ENCODE results near the gene USP2. TPM values are rescaled to one million over a fixed set of nuclear protein-coding genes. Genes with fewer than 3 reads are reported as not detected.

USP2 gene
- total RNA-seq, 1 experiment from 2014 or later = 5.7 TPM

GRCh38 chr11:119416606-119417580 is 35.4 kb upstream of the USP2 start:
- no CpG with 5 or more reads among the region's 16 CpGs for WGBS (ENCODE audit: extremely low coverage, insufficient read length, low lambda C conversion rate)
- no peak overlapping the region for H3K9ac ChIP-seq (ENCODE audit: extremely low read depth, insufficient read length, low read length)

More at GRCh38 chr11:119416606-119417580, 35.4 kb upstream of the USP2 start:
- peak; percentile 24; the same call in 1 of the 3 replicates for TF ChIP-seq CTCF (conservative IDR thresholded peaks at IDR 0.05)
- Mint-ChIP-seq H3K27ac (peak overlapping the region; percentile 75 to 82 (median 77); a peak in 3 of 7 replicates), H3K4me3 (no peak overlapping the region; a peak in 1 of 5 replicates), H3K27me3 (ENCODE audit: low read depth) (no peaks in the 10 kb centered on the region; the same call in none of the 2 replicates), H3K36me3 (ENCODE audit: insufficient read depth in 1 of 3, low read depth in 3 of 3) (peaks cover 33 to 44% (median 34%) of the 10 kb centered on the region in 3 experiments), H3K4me1 (peaks cover 32 to 35% of the 10 kb centered on the region in 2 experiments), H3K9me3 (no peaks in the 10 kb centered on the region; a peak in 3 of 5 replicates)
- peaks cover 9% of the 10 kb centered on the region; the same call in 1 of the 2 replicates for H3K4me1 ChIP-seq (ENCODE audit: insufficient read depth, low read length)
- no peak overlapping the region for H2BK20ac ChIP-seq (ENCODE audit: low read depth, low read length, poor library complexity, severe bottlenecking)
- H2AK5ac ChIP-seq (ENCODE audit: insufficient read length, low read length) = no peak overlapping the region
- H4K91ac ChIP-seq (ENCODE audit: insufficient read length, low read depth, low read length) = no peak overlapping the region
- no peak overlapping the region for H3T11ph ChIP-seq (ENCODE audit: low read length)
- no peaks in the 10 kb centered on the region; the same call in 1 of the 2 replicates for H3K79me2 ChIP-seq (ENCODE audit: insufficient read depth, low read length)
- no peaks in the 10 kb centered on the region for H3K9me3 ChIP-seq (ENCODE audit: control insufficient read depth, low read depth, low read length)
- H2BK5ac ChIP-seq (ENCODE audit: insufficient read length, low read length) = no peak overlapping the region
- H4K8ac ChIP-seq (replicated peaks; ENCODE audit: insufficient read length, low read depth, low read length) = no peak overlapping the region
- no peak overlapping the region for H3K4me2 ChIP-seq (ENCODE audit: insufficient read depth, insufficient read length, low read length)
- no peak overlapping the region for H2BK12ac ChIP-seq (ENCODE audit: insufficient read length, low read depth, low read length)
- no peak overlapping the region; the same call in 1 of the 2 replicates for H3K14ac ChIP-seq (ENCODE audit: insufficient read depth, low read length)
- H3K79me1 ChIP-seq (ENCODE audit: insufficient read depth, low read depth, low read length, poor library complexity, severe bottlenecking) = no peaks in the 10 kb centered on the region
- H3K18ac ChIP-seq (ENCODE audit: insufficient read length, low read depth, low read length) = no peak overlapping the region
- no peak overlapping the region for H3K4ac ChIP-seq (ENCODE audit: low read depth, low read length)
- H2AFZ ChIP-seq (ENCODE audit: low read length) = no peak overlapping the region
- H2BK120ac ChIP-seq (ENCODE audit: low read depth, low read length, poor library complexity, severe bottlenecking) = no peak overlapping the region
- no peak overlapping the region for H3K23ac ChIP-seq (ENCODE audit: insufficient read length, low read depth, low read length)
- H2BK15ac ChIP-seq (ENCODE audit: low read depth, low read length) = no peak overlapping the region
- H3K56ac ChIP-seq (ENCODE audit: insufficient read length, low read depth, low read length) = no peak overlapping the region
- peak; percentile 63 for DNase-seq
- H3K27ac ChIP-seq (ENCODE audit: insufficient read length, low read depth, low read length) = no peak overlapping the region
- H4K20me1 ChIP-seq (ENCODE audit: control insufficient read depth, insufficient read depth, insufficient read length) = peaks cover 2% of the 10 kb centered on the region
- no peak overlapping the region for H4K5ac ChIP-seq (ENCODE audit: insufficient read length, low read depth, low read length)
- no peaks in the 10 kb centered on the region for H3K27me3 ChIP-seq (ENCODE audit: insufficient read depth, low read length)
- H3K23me2 ChIP-seq (ENCODE audit: insufficient read length, low read depth, low read length, poor library complexity, severe bottlenecking) = peaks cover 3% of the 10 kb centered on the region
